ENCODE results near the gene TPRN. TPM values are rescaled to one million over a fixed set of nuclear protein-coding genes. Genes with fewer than 3 reads are reported as not detected.

The TPRN gene
- total RNA-seq, 1 experiment from 2014 or later: 43.1 TPM

- ChIA-PET CTCF (interaction anchor here (0.8 to 1.8 kb wide), 4 partner anchors 11 to 187 kb away, joined by 3 to 8 read pairs (median 4); partner anchors contain the start of gene TUBB4B), POLR2A (no interaction called here)
- Mint-ChIP-seq H3K4me3 (no peak overlapping the region), H3K4me1 (peaks cover 4% of the 10 kb centered on the region; the same call in 1 of the 2 replicates), H3K27ac (no peak overlapping the region), H3K27me3 (ENCODE audit: low read depth) (no peaks in the 10 kb centered on the region), H3K36me3 (0 out of 2 replicates have a peak, but pooled peaks cover 3% of the 10 kb centered on the region), H3K9me3 (no peaks in the 10 kb centered on the region)
- DNase-seq (ENCODE audit: low spot score) (no peak), ATAC-seq (no peak)
- TF ChIP-seq NR1H2 (CRISPR knock-in tag; IDR thresholded peaks at IDR 0.05): no peak
- TF ChIP-seq OVOL2 (CRISPR knock-in tag; IDR thresholded peaks at IDR 0.05; ENCODE audit: borderline replicate concordance): no peak
Observed at GRCh38 chr9:137216188-137216965, 15.8 kb upstream of the TPRN start.

DNA sequence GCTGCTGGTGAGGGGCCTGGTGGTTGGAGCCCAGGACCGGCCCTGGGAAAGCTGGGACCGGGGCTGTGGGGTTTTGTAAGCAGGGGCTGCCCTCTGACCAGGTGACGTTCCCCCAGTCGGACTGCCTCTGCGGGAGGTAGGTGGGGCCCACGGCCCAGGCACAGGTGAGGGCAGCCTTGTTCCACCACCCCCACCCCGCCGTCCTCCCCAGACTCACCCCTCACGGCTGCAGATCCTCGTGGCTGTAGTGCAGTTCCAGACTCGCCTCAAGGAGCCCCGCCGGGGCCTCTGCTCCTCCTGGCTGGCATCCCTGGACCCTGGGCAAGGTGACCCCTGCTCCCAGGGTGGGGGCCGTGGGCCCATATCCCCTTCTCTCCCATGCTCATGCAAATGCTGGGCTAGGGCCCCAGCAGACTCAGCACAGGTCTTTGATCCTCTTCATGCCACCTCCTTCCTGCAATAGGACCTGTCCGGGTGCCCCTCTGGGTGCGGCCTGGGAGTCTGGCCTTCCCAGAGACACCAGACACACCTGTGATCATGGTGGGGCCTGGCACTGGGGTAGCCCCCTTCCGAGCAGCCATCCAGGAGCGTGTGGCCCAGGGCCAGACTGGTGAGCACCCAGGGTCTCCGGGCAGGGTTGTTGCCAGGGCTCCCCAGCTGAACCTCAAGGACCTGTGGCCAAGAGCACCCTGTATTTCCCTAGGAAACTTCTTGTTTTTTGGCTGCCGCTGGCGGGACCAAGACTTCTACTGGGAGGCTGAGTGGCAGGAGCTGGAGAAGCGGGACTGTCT, 14.8 kb upstream of the TPRN start:
- Mint-ChIP-seq H3K36me3 (0 out of 2 replicates have a peak, but pooled peaks cover 3% of the 10 kb centered on the region), H3K4me1 (peaks cover 4% of the 10 kb centered on the region; the same call in 1 of the 2 replicates), H3K27me3 (ENCODE audit: low read depth) (no peaks in the 10 kb centered on the region), H3K27ac (no peak overlapping the region), H3K4me3 (no peak overlapping the region), H3K9me3 (no peaks in the 10 kb centered on the region)
- ChIA-PET POLR2A (no interaction called here), CTCF (interaction anchor here (1.3 to 2.8 kb wide), 3 partner anchors 21 to 40 kb away, joined by 4 to 10 read pairs (median 8); no protein-coding TSS in a partner anchor)
- ATAC-seq (no peak), DNase-seq (ENCODE audit: low spot score) (no peak)
- TF ChIP-seq RELA (CRISPR knock-in tag; IDR thresholded peaks at IDR 0.05; ENCODE audit: borderline replicate concordance): no peak
- TF ChIP-seq ZNF671 (CRISPR knock-in tag; IDR thresholded peaks at IDR 0.05): no peak

GRCh38 chr9:137214620-137215019, 14.1 kb upstream of the TPRN start:
- ChIA-PET POLR2A (no interaction called here), CTCF (interaction anchor here (1.0 to 2.8 kb wide), 6 partner anchors 13 to 39 kb away, joined by 3 to 10 read pairs (median 4); partner anchors contain the start of genes RNF224 and TPRN)
- Mint-ChIP-seq H3K27ac (no peak overlapping the region), H3K9me3 (no peaks in the 10 kb centered on the region), H3K27me3 (ENCODE audit: low read depth) (no peaks in the 10 kb centered on the region), H3K36me3 (0 out of 2 replicates have a peak, but pooled peaks cover 3% of the 10 kb centered on the region), H3K4me1 (peaks cover 4% of the 10 kb centered on the region; the same call in 1 of the 2 replicates), H3K4me3 (no peak overlapping the region)
- TF ChIP-seq USF1 (CRISPR knock-in tag; IDR thresholded peaks at IDR 0.05): no peak
- TF ChIP-seq RORB (CRISPR knock-in tag; IDR thresholded peaks at IDR 0.05): no peak
- TF ChIP-seq RELA (CRISPR knock-in tag; IDR thresholded peaks at IDR 0.05; ENCODE audit: borderline replicate concordance): no peak
- TF ChIP-seq, protein P1, sequence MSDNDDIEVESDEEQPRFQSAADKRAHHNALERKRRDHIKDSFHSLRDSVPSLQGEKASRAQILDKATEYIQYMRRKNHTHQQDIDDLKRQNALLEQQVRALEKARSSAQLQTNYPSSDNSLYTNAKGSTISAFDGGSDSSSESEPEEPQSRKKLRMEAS (CRISPR knock-in tag; IDR thresholded peaks at IDR 0.05): no peak
- TF ChIP-seq, protein P2, sequence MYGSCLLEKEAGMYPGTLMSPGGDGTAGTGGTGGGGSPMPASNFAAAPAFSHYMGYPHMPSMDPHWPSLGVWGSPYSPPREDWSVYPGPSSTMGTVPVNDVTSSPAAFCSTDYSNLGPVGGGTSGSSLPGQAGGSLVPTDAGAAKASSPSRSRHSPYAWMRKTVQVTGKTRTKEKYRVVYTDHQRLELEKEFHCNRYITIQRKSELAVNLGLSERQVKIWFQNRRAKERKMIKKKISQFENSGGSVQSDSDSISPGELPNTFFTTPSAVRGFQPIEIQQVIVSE (CRISPR knock-in tag; IDR thresholded peaks at IDR 0.05; ENCODE audit: borderline replicate concordance): no peak
- TF ChIP-seq TCF7 (CRISPR knock-in tag; IDR thresholded peaks at IDR 0.05; ENCODE audit: low read depth): no peak
- TF ChIP-seq, protein P3, sequence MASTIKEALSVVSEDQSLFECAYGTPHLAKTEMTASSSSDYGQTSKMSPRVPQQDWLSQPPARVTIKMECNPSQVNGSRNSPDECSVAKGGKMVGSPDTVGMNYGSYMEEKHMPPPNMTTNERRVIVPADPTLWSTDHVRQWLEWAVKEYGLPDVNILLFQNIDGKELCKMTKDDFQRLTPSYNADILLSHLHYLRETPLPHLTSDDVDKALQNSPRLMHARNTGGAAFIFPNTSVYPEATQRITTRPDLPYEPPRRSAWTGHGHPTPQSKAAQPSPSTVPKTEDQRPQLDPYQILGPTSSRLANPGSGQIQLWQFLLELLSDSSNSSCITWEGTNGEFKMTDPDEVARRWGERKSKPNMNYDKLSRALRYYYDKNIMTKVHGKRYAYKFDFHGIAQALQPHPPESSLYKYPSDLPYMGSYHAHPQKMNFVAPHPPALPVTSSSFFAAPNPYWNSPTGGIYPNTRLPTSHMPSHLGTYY (CRISPR knock-in tag; IDR thresholded peaks at IDR 0.05): no peak
- no peak for TF ChIP-seq ZNF219 (CRISPR knock-in tag; IDR thresholded peaks at IDR 0.05; ENCODE audit: borderline replicate concordance)
- no peak for TF ChIP-seq JUN (CRISPR knock-in tag; IDR thresholded peaks at IDR 0.05)
- TF ChIP-seq ZNF317 (CRISPR knock-in tag; IDR thresholded peaks at IDR 0.05; ENCODE audit: borderline replicate concordance, low read depth): no peak
- no peak for TF ChIP-seq ETV6 (CRISPR knock-in tag; IDR thresholded peaks at IDR 0.05)
- no peak for TF ChIP-seq GRHL2 (CRISPR knock-in tag; IDR thresholded peaks at IDR 0.05; ENCODE audit: insufficient replicate concordance, severe bottlenecking)
- no peak for TF ChIP-seq IRF2 (CRISPR knock-in tag; IDR thresholded peaks at IDR 0.05; ENCODE audit: borderline replicate concordance, low read depth)
- ATAC-seq: no peak
- DNase-seq (ENCODE audit: low spot score): no peak

Data from WTC11 (cell line).